Bronchial epithelial cell (primary cell): ENCODE data around the gene GRIN3A. TPM values are rescaled to one million over a fixed set of nuclear protein-coding genes. Genes with fewer than 3 reads are reported as not detected.

ENCODE experiments used
- DNase-seq: peaks from one replicate; pipeline ENCODE4 v3.0.0-alpha.2; 2010; ENCODE audit warnings: low read depth
- FAIRE-seq: peaks from 2 replicates; lab custom pipeline; 2011; peaks lifted over from hg19 to GRCh38; lab: Jason Lieb, UNC
- H3K27me3 ChIP-seq: 2 replicates; pipeline ENCODE4 v1.5.1; 2011; ENCODE audit warnings: low read length; ENCODE audit not compliant: control insufficient read depth, insufficient read depth
- H3K36me3 ChIP-seq: 2 replicates; pipeline ENCODE4 v1.5.1; 2011; ENCODE audit warnings: low read length; ENCODE audit not compliant: control insufficient read depth, insufficient read depth
- H3K4me3 ChIP-seq: 2 replicates; pipeline ENCODE4 v1.5.1; 2011; ENCODE audit warnings: mild to moderate bottlenecking, low read depth, low read length, control low read depth
- total RNA-seq: library from RNA; depleted of rRNA; stranded (reverse); fragments of >200 nt; gene quantifications from 2 replicates; pipeline ENCODE4 v1.2.1, GENCODE V29; 2014
- TF ChIP-seq, protein P1 (sequence below): IDR thresholded peaks from 2 replicates; pipeline ENCODE4 v1.5.1; 2011; ENCODE audit warnings: mild to moderate bottlenecking, moderate library complexity, low read length, control low read depth, inconsistent platforms; ENCODE audit not compliant: insufficient read depth, severe bottlenecking

The GRIN3A gene
- total RNA-seq, 1 donor from 2014 or later: not detected

DNA sequence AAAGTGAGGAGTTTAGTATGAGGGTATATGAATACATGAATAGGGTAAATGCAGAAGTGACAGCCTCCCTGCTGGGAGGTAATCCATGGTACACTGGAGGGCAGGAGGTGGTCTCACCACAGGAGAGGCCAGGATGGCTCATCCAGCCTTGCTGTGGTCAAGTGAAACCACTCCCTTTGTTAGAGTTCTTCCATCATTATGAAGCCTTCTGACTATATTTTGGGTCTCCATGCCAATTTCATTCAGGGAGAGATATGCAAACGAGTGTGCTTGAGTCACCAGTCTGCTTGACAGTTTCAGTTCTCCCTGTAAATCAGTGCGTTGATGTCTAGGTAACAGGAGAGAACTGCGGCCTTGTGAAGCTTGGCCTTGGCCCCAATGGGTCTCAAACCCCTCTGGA lies 160.1 kb downstream of the GRIN3A start:
- H3K27me3 ChIP-seq: no peaks in the 10 kb centered on the region
- no peak for DNase-seq
- FAIRE-seq: no peak
- TF ChIP-seq, protein P1, sequence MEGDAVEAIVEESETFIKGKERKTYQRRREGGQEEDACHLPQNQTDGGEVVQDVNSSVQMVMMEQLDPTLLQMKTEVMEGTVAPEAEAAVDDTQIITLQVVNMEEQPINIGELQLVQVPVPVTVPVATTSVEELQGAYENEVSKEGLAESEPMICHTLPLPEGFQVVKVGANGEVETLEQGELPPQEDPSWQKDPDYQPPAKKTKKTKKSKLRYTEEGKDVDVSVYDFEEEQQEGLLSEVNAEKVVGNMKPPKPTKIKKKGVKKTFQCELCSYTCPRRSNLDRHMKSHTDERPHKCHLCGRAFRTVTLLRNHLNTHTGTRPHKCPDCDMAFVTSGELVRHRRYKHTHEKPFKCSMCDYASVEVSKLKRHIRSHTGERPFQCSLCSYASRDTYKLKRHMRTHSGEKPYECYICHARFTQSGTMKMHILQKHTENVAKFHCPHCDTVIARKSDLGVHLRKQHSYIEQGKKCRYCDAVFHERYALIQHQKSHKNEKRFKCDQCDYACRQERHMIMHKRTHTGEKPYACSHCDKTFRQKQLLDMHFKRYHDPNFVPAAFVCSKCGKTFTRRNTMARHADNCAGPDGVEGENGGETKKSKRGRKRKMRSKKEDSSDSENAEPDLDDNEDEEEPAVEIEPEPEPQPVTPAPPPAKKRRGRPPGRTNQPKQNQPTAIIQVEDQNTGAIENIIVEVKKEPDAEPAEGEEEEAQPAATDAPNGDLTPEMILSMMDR: no peak
- no peak overlapping the region for H3K4me3 ChIP-seq
- no peaks in the 10 kb centered on the region for H3K36me3 ChIP-seq

DNA sequence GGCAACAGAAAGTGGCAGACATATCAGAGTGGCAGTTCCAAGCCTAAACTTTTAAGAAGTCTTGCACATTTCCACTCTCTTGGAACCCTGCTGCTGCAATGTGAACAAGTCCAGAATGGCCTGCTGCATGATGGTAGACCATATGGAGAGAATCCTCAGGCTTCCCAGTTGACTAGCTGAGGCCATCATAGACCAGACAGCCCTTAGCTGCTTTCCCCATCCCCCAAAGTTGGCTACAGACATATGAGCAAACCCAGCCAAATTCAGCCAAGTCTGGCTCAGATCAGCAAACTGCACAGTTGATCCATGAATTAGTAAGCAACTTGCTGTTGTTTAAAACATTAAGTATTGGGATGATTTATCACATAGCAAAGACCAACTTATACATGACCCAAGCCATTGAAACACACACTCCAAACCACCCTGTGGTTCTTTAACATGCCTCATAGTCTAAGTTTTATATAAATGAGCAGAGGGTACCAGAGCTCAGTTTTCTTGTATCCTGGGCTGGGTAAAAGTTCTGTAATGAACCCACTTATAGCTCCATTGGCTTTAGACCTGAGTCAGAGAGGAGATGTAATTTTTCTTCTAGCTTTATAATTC lies 163.6 kb downstream of the GRIN3A start:
- Histone ChIP-seq H3K36me3 (no peaks in the 10 kb centered on the region), H3K27me3 (no peaks in the 10 kb centered on the region), H3K4me3 (no peak overlapping the region)
- DNase-seq (no peak), FAIRE-seq (no peak)
- TF ChIP-seq, protein P1: no peak

DNA sequence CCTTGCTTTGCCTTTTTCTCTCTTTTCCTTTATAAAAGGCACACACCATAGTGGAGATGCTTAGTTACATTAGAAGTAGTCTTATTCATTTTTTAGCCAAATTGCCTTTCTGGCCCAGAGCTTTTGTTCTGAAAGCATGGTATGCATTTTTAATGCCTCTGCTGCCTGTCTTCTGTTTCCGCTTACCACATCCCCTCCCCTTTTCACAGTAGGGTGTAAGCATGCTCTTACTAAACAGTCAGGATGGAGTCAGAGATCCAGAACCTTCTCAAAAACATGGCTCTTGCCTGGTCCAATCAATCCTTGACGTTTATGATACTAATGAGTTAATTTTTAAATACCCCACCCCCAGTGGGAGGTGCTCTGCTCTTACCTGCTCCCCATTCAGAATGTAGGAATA lies 166.1 kb downstream of the GRIN3A start:
- H3K27me3 ChIP-seq: no peaks in the 10 kb centered on the region
- TF ChIP-seq, protein P1: no peak
- H3K4me3 ChIP-seq: no peak overlapping the region
- DNase-seq: no peak
- FAIRE-seq: no peak
- H3K36me3 ChIP-seq: no peaks in the 10 kb centered on the region

DNA sequence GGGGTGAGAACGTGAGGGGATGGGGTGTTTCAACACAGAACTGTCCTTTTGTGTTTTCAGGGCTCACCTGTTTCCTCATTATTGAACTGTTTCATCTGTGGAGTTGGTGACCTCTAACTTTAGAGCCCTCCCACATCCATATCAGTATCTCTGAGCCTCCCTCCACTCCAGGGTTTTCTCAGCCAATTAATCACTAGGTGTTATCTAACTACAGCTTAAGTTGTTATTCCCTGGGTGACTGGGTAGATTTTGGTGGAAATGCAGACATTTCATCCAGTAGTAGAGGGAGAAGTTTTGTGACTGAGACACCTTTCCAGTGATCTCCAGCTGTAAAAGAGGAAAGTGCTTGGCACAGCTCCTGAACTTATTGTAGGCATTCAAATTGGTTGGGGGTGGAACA lies 167.3 kb downstream of the GRIN3A start:
- FAIRE-seq (no peak), DNase-seq (no peak)
- TF ChIP-seq, protein P1: no peak
- Histone ChIP-seq H3K27me3 (no peaks in the 10 kb centered on the region), H3K4me3 (no peak overlapping the region), H3K36me3 (no peaks in the 10 kb centered on the region)

DNA sequence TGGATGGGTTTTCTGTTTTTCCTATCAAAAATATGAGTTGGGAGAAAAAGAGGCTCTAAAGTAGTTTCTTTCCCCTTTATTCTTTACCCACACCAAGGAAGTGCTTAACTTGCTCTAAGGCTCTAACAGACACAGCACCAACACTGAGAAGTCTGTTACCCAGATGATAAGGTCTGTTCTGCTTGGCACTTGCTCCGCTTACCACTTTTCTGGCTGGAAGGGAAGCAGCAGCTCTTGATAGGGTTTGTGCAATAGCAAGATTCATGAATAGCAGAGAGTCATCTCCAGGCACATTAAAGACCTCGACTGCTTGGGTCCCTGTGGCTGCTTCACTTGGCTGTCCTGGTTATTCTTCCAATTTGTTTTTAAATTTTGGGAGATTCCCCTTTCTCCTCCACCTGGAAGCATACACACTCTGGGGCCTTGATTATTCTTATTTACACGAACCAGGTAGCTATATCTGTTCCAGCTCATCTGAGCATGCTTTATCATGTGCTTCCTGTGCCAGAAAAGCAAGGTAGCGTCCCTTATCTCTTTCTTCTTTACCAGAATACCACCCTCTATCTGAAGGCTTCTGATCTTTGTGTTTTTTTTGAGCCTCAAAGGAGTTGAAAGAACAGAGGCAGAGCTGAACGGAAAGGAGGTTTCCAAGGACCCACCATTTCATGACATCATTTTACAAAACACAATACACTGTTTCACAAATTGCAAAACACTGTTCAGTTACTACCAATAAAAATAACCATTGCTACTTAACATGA lies 168.5 kb downstream of the GRIN3A start:
- TF ChIP-seq, protein P1: no peak
- Histone ChIP-seq H3K4me3 (no peak overlapping the region), H3K36me3 (no peaks in the 10 kb centered on the region), H3K27me3 (no peaks in the 10 kb centered on the region)
- no peak for DNase-seq
- no peak for FAIRE-seq
